SK-N-SH (cell line): ENCODE data around the gene BRME1. TPM values are rescaled to one million over a fixed set of nuclear protein-coding genes. Genes with fewer than 3 reads are reported as not detected.

ENCODE experiments used
- CTCF ChIA-PET: fragments of 300-600, 350-600 bp; formaldehyde crosslinking; extraction: SDS; loops from one replicate; lab custom pipeline; 2021; lab: Yijun Ruan, JAX
- POLR2A ChIA-PET: fragments of 350-600 bp; sonication (Branson Sonifier 250); formaldehyde crosslinking; extraction: SDS; loops from one replicate; lab custom pipeline; 2020; ENCODE audit warnings: antibody characterized with exemption, inconsistent platforms; lab: Yijun Ruan, JAX
- DNase-seq: peaks from one replicate; pipeline ENCODE4 v3.0.0; 2012
- H2AFZ ChIP-seq: fragments of 200-600 bp; sonication (generic); 2 replicates; pipeline ENCODE4 v1.8.1; 2016; ENCODE audit warnings: antibody characterized with exemption, mild to moderate bottlenecking, low read depth
- H3F3A ChIP-seq: fragments of 200-600 bp; sonication (generic); replicated peaks from 2 replicates; pipeline ENCODE3; 2016; ENCODE audit warnings: antibody characterized with exemption, mild to moderate bottlenecking; ENCODE audit not compliant: insufficient read depth
- H3K27ac ChIP-seq, 2 experiments: fragments of 200-500 bp in 1 of 2; fragments of 200-600 bp in 1 of 2; sonication (Bioruptor generic) in 1 of 2; sonication (generic), shearing (Covaris generic) in 1 of 2; 2 replicates each; pipeline versions ENCODE4 v1.5.1 to v1.6.1; 2014 to 2016; ENCODE audit warnings: low read depth in 2 of 2, inconsistent platforms in 1 of 2, low read length in 1 of 2, mild to moderate bottlenecking in 1 of 2, mixed read lengths in 1 of 2
- H3K27me3 ChIP-seq: fragments of 200-600 bp; sonication (generic), shearing (Covaris generic); 2 replicates; pipeline ENCODE4 v1.6.1; 2016; ENCODE audit warnings: mixed run types; ENCODE audit not compliant: insufficient read depth
- H3K36me3 ChIP-seq, 2 experiments: fragments of 200-500 bp in 1 of 2; fragments of 200-600 bp in 1 of 2; sonication (Bioruptor generic) in 1 of 2; sonication (generic) in 1 of 2; replicated peaks in 1 of 2; 2 replicates each; pipeline versions ENCODE3 to v1.5.1; 2014 to 2016; ENCODE audit warnings: low read length in 1 of 2, mild to moderate bottlenecking in 1 of 2; ENCODE audit not compliant: insufficient read depth in 2 of 2, control insufficient read depth in 1 of 2
- H3K4me1 ChIP-seq, 2 experiments: fragments of 200-500 bp in 1 of 2; fragments of 200-600 bp in 1 of 2; sonication (Bioruptor generic) in 1 of 2; sonication (generic), shearing (Covaris generic) in 1 of 2; 2 replicates each; pipeline versions ENCODE4 v1.5.1 to v1.6.1; 2014 to 2016; ENCODE audit warnings: low read depth in 1 of 2, low read length in 1 of 2, mixed run types in 1 of 2; ENCODE audit not compliant: insufficient read depth in 2 of 2, control insufficient read depth in 1 of 2
- H3K4me2 ChIP-seq: fragments of 200-600 bp; sonication (generic), shearing (Covaris generic); 2 replicates; pipeline ENCODE4 v1.6.1; 2017; ENCODE audit warnings: mixed run types
- H3K4me3 ChIP-seq, 2 experiments: fragments of 200-500 bp in 1 of 2; fragments of 200-600 bp in 1 of 2; sonication (Bioruptor generic) in 1 of 2; sonication (generic), shearing (Covaris generic) in 1 of 2; 2 replicates each; pipeline versions ENCODE4 v1.5.1 to v1.8.1; 2014 to 2016; ENCODE audit warnings: low read depth in 2 of 2, inconsistent platforms in 1 of 2, low read length in 1 of 2, mild to moderate bottlenecking in 1 of 2, mixed read lengths in 1 of 2, moderate library complexity in 1 of 2
- H3K79me2 ChIP-seq: fragments of 200-600 bp; sonication (generic); 2 replicates; pipeline ENCODE4 v1.8.1; 2017; ENCODE audit warnings: mild to moderate bottlenecking; ENCODE audit not compliant: insufficient read depth
- H3K9ac ChIP-seq: fragments of 200-600 bp; sonication (generic); 2 replicates; pipeline ENCODE4 v1.6.1; 2017; ENCODE audit warnings: mixed run types
- H3K9me2 ChIP-seq: fragments of 200-600 bp; sonication (generic); 2 replicates; pipeline ENCODE4 v1.6.1; 2017; ENCODE audit warnings: mixed run types
- H3K9me3 ChIP-seq: fragments of 200-600 bp; sonication (generic); 2 replicates; pipeline ENCODE4 v1.6.1; 2017; ENCODE audit warnings: mixed run types, mild to moderate bottlenecking, moderate library complexity
- H4K20me1 ChIP-seq: fragments of 200-600 bp; sonication (generic); 2 replicates; pipeline ENCODE4 v1.6.1; 2017; ENCODE audit warnings: mild to moderate bottlenecking, mixed run types; ENCODE audit not compliant: insufficient read depth
- CHD2 ChIP-seq: fragments of 150-350 bp; IDR thresholded peaks from 2 replicates; pipeline ENCODE4 v1.6.1; 2018; ENCODE audit warnings: low read length; ENCODE audit not compliant: partially characterized antibody
- FOSL2 ChIP-seq: IDR thresholded peaks from 2 replicates; pipeline ENCODE4 v1.4.0; 2012; ENCODE audit warnings: low read depth, mild to moderate bottlenecking, moderate library complexity, borderline replicate concordance
- GATA2 ChIP-seq: sonication (generic); formaldehyde crosslinking; IDR thresholded peaks from 2 replicates; pipeline ENCODE4 v1.5.0; 2020; ENCODE audit warnings: mild to moderate bottlenecking, missing genetic modification reagents
- MEF2A ChIP-seq: IDR thresholded peaks from 2 replicates; pipeline ENCODE4 v1.4.0; 2012; ENCODE audit warnings: low read depth, borderline replicate concordance
- NRF1 ChIP-seq: IDR thresholded peaks from 2 replicates; pipeline ENCODE4 v1.6.1; 2012; ENCODE audit warnings: low read depth, mild to moderate bottlenecking, low read length
- POLR2AphosphoS5 ChIP-seq: IDR thresholded peaks from 2 replicates; pipeline ENCODE4 v1.6.1; 2012; ENCODE audit warnings: low read depth, low read length
- TEAD4 ChIP-seq: IDR thresholded peaks from 2 replicates; pipeline ENCODE4 v1.4.0; 2012; ENCODE audit warnings: mild to moderate bottlenecking, borderline replicate concordance; ENCODE audit not compliant: insufficient read depth
- YY1 ChIP-seq: IDR thresholded peaks from 2 replicates; pipeline ENCODE4 v1.4.0; 2012; ENCODE audit warnings: low read depth, mild to moderate bottlenecking
- WGBS: methylation state at CpG from one replicate; pipeline ENCODE4 v1.1.6; 2017; ENCODE audit warnings: low lambda C conversion rate; 5-methylcytosine and 5-hydroxymethylcytosine counted together
- polyA plus RNA-seq, 3 experiments: library from polyadenylated mRNA; depleted of rRNA; stranded (reverse); fragments of >200 nt; gene quantifications; 2 replicates each; pipeline ENCODE4 v1.2.3, GENCODE V29; 2012

The BRME1 gene
- polyA plus RNA-seq, 1 of the 3 experiments (the other 2 are of a cell fraction): 1.5 TPM

DNA sequence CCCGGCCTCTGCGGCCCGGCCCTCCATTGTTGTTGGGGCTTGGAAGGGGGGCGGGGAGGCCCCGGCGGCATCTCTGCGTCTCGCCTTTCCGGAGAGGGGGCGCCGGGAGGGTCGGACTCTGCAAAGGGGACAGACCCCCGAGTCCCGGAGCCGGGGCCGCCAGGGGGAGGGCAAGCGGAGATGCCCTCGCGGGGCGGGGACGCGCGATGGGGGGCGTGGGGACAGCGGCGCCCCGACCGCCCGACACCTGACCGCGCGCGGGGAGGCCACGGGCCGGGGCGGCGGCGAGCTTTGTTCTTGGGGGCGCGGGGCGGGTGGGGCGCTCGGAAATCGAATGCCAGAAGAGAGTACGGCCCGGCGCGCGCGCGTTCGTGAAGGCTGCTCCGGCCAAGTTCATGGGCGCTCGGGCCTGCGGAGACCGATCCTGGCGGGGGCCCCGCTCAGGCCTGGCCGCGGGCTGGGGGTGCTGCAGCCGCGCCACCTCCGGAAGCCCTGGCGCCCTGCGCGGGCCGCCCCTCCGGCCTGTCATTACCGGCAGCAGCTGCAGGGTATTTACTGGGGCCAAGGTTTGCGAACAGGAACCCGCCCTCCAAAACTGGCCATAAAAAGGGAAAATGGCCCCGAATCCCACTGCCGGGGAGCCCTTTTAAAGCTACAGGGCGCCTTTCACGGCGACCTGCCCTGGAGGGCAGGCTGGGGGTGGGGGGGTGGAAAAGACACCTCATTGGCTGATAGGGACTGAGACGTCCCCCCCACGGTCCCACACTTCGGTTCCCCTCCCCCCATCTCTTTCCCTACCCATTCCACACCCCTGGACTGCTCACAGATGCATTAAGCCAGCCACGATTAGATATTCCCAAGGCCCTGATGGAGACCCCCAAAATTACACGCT, 40.1 kb downstream of the BRME1 start:
- H3K27me3 ChIP-seq: no peaks in the 10 kb centered on the region
- ChIA-PET POLR2A (interaction anchor here (0.5 to 1.7 kb wide), 5 partner anchors 19 to 282 kb away, joined by 3 to 4 read pairs (median 3); no protein-coding TSS in a partner anchor), CTCF (interaction anchor here (0.8 to 8.2 kb wide), 7 partner anchors 12 to 206 kb away, joined by 3 to 133 read pairs (median 3); no protein-coding TSS in a partner anchor)
- H3K9me3 ChIP-seq: no peaks in the 10 kb centered on the region
- H3F3A ChIP-seq: peaks cover 30% of the 10 kb centered on the region
- H3K9me2 ChIP-seq: no peaks in the 10 kb centered on the region
- H3K36me3 ChIP-seq: no peaks in the 10 kb centered on the region
- H3K79me2 ChIP-seq: peaks cover 23% of the 10 kb centered on the region; the same call in 1 of the 2 replicates
- H3K9ac ChIP-seq: peak overlapping the region; percentile 74
- H4K20me1 ChIP-seq: no peaks in the 10 kb centered on the region
- peak overlapping the region; percentile 59; the same call in 1 of the 2 replicates for H2AFZ ChIP-seq
- peaks cover 9 to 21% of the 10 kb centered on the region in 2 experiments; a peak in 3 of 4 replicates for H3K4me1 ChIP-seq
- 7% methylated on average over 25 of the region's 82 CpGs for WGBS
- DNase-seq: peak; percentile 81
- H3K27ac ChIP-seq: peak overlapping the region in 1 of 2 experiments; percentile 71; a peak in 2 of 4 replicates
- peak overlapping the region; percentile 59 to 70 for H3K4me3 ChIP-seq
- peak overlapping the region; percentile 87 for H3K4me2 ChIP-seq
- no peak for TF ChIP-seq FOSL2
- TF ChIP-seq NRF1: no peak
- TF ChIP-seq YY1: 0 out of 2 replicates have a peak, but pooled peaks have one; percentile 29
- TF ChIP-seq POLR2AphosphoS5: peak; percentile 33; the same call in 1 of the 2 replicates
- TF ChIP-seq CHD2: peak; percentile 35

DNA sequence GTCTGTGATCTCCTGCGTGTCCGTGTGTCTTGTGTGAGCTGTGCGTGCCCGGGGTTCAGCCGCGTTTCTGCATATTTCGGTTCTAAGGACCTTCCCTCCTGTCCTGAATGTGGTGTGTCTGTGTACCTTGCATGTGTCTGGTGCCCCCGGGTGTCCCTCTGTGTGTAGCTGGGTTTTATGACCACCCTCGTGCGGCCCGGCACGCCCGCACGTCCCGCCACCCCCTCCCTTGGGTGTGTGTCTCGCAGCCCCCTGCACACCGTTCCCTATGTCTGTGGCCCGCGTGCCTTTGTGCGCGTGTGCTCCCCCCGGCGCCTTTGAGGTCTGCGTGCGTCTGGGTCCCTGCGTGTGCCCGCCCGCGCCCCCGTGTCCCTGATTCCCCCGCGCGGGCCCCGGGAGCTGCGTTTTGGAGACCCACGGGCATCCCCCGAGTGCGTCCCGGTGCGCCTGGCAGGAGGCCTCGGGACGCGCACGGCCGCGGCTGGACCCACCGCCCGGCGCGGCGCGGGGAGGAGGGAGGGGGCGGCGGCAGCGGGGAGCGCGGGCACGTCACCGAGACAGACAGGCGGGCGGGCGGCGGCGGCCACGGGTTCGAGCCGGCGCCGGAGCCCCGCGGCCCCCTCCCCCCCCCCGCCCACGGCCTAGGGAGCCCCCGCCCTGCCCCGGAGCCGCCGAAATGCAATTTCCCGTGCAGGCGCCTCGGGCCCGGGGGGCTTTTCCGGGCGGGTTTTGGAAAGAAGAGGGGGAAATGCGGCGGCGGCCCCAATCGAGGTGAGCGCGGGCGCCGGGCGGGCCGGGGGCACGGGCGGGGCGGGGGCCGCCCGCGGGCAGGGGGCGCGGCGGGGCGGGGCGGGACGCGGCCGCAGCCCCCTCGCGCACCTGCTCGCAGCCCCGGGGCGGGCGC, 41.0 kb downstream of the BRME1 start:
- CTCF ChIA-PET: interaction anchor here (0.7 to 8.2 kb wide), 8 partner anchors 13 to 207 kb away, joined by 3 to 133 read pairs (median 12); partner anchors contain the start of gene MISP3
- H4K20me1 ChIP-seq: no peaks in the 10 kb centered on the region
- 19% methylated on average over 24 of the region's 113 CpGs for WGBS
- peak overlapping the region; percentile 87; the same call in 1 of the 2 replicates for H3K4me2 ChIP-seq
- H3K4me1 ChIP-seq: peaks cover 9 to 20% of the 10 kb centered on the region in 2 experiments; a peak in 3 of 4 replicates
- H3K9me3 ChIP-seq: no peaks in the 10 kb centered on the region
- no peaks in the 10 kb centered on the region for H3K9me2 ChIP-seq
- peaks cover 30% of the 10 kb centered on the region for H3F3A ChIP-seq
- H3K27ac ChIP-seq: peak overlapping the region in 1 of 2 experiments; percentile 71; a peak in 2 of 4 replicates
- peaks cover 23% of the 10 kb centered on the region; the same call in 1 of the 2 replicates for H3K79me2 ChIP-seq
- no peak overlapping the region for H2AFZ ChIP-seq
- TF ChIP-seq GATA2 (CRISPR knock-in tag) (no peak), MEF2A (no peak), TEAD4 (no peak)
- no peaks in the 10 kb centered on the region for H3K27me3 ChIP-seq
- peak; percentile 85 for DNase-seq
- peak overlapping the region; percentile 74; the same call in 1 of the 2 replicates for H3K9ac ChIP-seq
- POLR2A ChIA-PET: interaction anchor here (1.7 kb wide), 1 partner anchor 25 kb away, joined by 4 read pairs; no protein-coding TSS in a partner anchor
- no peaks in the 10 kb centered on the region for H3K36me3 ChIP-seq
- peak overlapping the region in 1 of 2 experiments; percentile 59; a peak in 3 of 4 replicates for H3K4me3 ChIP-seq
